ENCODE measurements around the gene CNPY1.

GRCh38 chr7:155464948-155465739 lies 81.2 kb downstream of the CNPY1 start:
- TF ChIP-seq EZH2 (IDR thresholded peaks at IDR 0.05; ENCODE audit: borderline replicate concordance), result peak; percentile 55
- no peak for TF ChIP-seq CTCF (IDR thresholded peaks at IDR 0.05; ENCODE audit: poor library complexity)
- peak; percentile 6 for TF ChIP-seq EZH2phosphoT487 (IDR thresholded peaks at IDR 0.05; ENCODE audit: low read depth, severe bottlenecking, unreplicated experiment)

Data from hepatocyte (in vitro differentiated cells).